ENCODE data around the gene TAF1B.

Gene TAF1B

GRCh38 chr2:9877026-9877425, 33.8 kb downstream of the TAF1B start:
- H3K4me2 ChIP-seq = no peak overlapping the region
- H3K36me3 ChIP-seq = peaks cover 67% of the 10 kb centered on the region
- no peak for TF ChIP-seq Cebpa-rat (IDR thresholded peaks at IDR 0.05)
- no peaks in the 10 kb centered on the region for H3K27me3 ChIP-seq
- H3K27ac ChIP-seq = no peak overlapping the region
- no peaks in the 10 kb centered on the region for H3K9me3 ChIP-seq
- H4K20me1 ChIP-seq = peaks cover 8% of the 10 kb centered on the region; the same call in 1 of the 2 replicates
- no peak overlapping the region for H3K9ac ChIP-seq
- peaks cover 34% of the 10 kb centered on the region for H3K4me1 ChIP-seq
- no peak overlapping the region for H3K4me3 ChIP-seq

DNA sequence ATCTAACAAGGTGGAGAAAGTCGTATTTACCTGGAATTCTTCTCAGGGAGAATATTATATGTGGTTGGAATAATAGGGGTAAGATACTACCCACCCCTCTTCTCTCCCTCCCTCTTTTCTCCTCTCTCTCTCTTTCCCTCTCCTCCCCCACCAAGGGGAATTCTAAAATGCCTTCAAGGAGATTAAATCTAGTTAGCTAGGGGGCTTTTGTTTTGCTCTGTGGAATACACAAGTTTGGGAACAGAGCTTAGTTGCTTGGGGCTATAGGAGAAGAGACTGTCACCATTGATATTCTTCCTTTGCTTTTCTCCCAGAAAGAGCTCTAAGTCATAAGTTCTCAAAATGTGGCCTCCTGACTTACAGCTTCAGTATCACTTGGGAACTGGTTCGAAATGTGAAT, 34.5 kb downstream of the TAF1B start:
- Histone ChIP-seq H3K4me2 (0 out of 2 replicates have a peak overlapping the region, but pooled peaks have one; percentile 77), H3K36me3 (peaks cover 63% of the 10 kb centered on the region)
- no peak for TF ChIP-seq Cebpa-rat (IDR thresholded peaks at IDR 0.05)

GRCh38 chr2:9879455-9880194, 36.4 kb downstream of the TAF1B start:
- H3K4me1 ChIP-seq = peaks cover 34% of the 10 kb centered on the region
- 0 out of 2 replicates have a peak, but pooled peaks cover 4% of the 10 kb centered on the region for H3K9me3 ChIP-seq
- 0 out of 2 replicates have a peak overlapping the region, but pooled peaks have one; percentile 0 for H3K9ac ChIP-seq
- peaks cover 60% of the 10 kb centered on the region for H3K36me3 ChIP-seq
- no peaks in the 10 kb centered on the region for H3K27me3 ChIP-seq
- peaks cover 8% of the 10 kb centered on the region; the same call in 1 of the 2 replicates for H4K20me1 ChIP-seq
- peak overlapping the region; percentile 77 for H3K4me2 ChIP-seq
- peak overlapping the region; percentile 32; the same call in 1 of the 2 replicates for H3K27ac ChIP-seq
- TF ChIP-seq Cebpa-rat (IDR thresholded peaks at IDR 0.05) = no peak
- peak overlapping the region; percentile 28; the same call in 1 of the 2 replicates for H3K4me3 ChIP-seq

More for the DNA sequence above, 34.5 kb downstream of the TAF1B start:
- Histone ChIP-seq H3K27ac (no peak overlapping the region), H4K20me1 (peaks cover 8% of the 10 kb centered on the region; the same call in 1 of the 2 replicates), H3K27me3 (no peaks in the 10 kb centered on the region), H3K9ac (no peak overlapping the region), H3K4me1 (peaks cover 34% of the 10 kb centered on the region), H3K9me3 (no peaks in the 10 kb centered on the region), H3K4me3 (no peak overlapping the region)

DNA sequence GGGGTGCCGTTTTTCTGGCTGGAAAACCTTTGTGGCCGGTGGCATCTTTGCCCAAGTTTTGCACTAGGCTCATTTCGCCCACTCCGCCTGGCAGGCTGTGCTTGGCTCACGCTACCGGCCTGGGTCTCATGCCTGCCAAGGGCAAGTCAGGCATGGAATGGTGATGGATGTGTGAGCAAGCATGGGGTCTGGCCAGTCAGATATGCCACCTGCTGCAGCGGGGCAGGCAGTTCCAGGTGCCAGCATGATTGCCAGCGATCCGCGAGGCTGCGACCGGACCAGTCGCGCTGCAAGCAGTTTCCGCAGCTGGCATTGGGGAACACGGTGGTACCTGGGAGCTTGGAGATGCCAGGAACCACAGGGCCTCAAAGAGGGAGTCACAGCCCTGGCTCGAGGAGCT, 40.6 kb downstream of the TAF1B start:
- H3K9ac ChIP-seq = no peak overlapping the region
- H3K9me3 ChIP-seq = peaks cover 33% of the 10 kb centered on the region
- no peak overlapping the region for H3K4me2 ChIP-seq
- H3K27me3 ChIP-seq = no peaks in the 10 kb centered on the region
- no peak overlapping the region for H3K27ac ChIP-seq
- H3K4me3 ChIP-seq = no peak overlapping the region
- no peak for TF ChIP-seq Cebpa-rat (IDR thresholded peaks at IDR 0.05)
- H3K36me3 ChIP-seq = peaks cover 52% of the 10 kb centered on the region
- peaks cover 22% of the 10 kb centered on the region for H3K4me1 ChIP-seq
- peaks cover 8% of the 10 kb centered on the region; the same call in 1 of the 2 replicates for H4K20me1 ChIP-seq

GRCh38 chr2:9884436-9884835, 41.2 kb downstream of the TAF1B start:
- peaks cover 17% of the 10 kb centered on the region for H3K4me1 ChIP-seq
- peaks cover 37% of the 10 kb centered on the region for H3K9me3 ChIP-seq
- H3K9ac ChIP-seq = no peak overlapping the region
- peaks cover 8% of the 10 kb centered on the region; the same call in 1 of the 2 replicates for H4K20me1 ChIP-seq
- H3K27me3 ChIP-seq = no peaks in the 10 kb centered on the region
- no peak for TF ChIP-seq Cebpa-rat (IDR thresholded peaks at IDR 0.05)
- no peak overlapping the region for H3K27ac ChIP-seq
- H3K4me2 ChIP-seq = no peak overlapping the region
- H3K36me3 ChIP-seq = peaks cover 54% of the 10 kb centered on the region
- no peak overlapping the region for H3K4me3 ChIP-seq

DNA sequence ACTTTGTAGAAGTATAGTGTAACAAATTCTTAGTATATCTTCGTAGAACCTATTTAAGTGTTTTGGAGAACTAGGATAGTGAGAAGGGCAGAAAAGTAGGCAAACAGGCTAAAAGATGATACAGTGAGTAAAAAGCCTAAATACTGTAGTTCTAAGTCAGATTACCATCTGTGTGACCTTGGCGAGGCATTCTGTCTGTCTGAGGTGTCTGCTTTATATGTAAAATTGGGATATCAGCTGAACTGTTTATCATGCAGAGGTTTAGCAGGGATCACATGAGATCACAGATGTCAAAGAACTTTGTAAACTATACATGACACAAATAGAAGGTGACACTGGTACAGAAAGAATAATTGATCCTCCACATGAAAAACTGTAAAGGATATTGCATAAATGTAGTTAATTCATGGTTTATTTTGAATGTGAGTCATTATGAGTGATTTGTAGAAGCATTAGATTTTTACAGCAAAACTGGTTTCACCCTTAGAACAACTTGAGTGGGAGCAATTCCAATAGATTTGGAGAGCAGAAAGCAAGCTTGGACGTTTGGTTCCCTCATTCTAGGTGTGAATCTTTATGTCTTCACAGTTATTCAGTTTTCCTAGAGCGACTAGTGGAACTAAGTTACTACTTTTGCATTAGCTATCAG, 41.9 kb downstream of the TAF1B start:
- Histone ChIP-seq H3K4me3 (no peak overlapping the region), H3K9ac (no peak overlapping the region), H3K36me3 (peaks cover 59% of the 10 kb centered on the region), H3K27ac (no peak overlapping the region), H3K4me1 (peaks cover 10% of the 10 kb centered on the region), H3K4me2 (no peak overlapping the region), H3K27me3 (no peaks in the 10 kb centered on the region), H3K9me3 (peaks cover 37% of the 10 kb centered on the region), H4K20me1 (peaks cover 4% of the 10 kb centered on the region; the same call in 1 of the 2 replicates)
- TF ChIP-seq Cebpa-rat (IDR thresholded peaks at IDR 0.05) = no peak

DNA sequence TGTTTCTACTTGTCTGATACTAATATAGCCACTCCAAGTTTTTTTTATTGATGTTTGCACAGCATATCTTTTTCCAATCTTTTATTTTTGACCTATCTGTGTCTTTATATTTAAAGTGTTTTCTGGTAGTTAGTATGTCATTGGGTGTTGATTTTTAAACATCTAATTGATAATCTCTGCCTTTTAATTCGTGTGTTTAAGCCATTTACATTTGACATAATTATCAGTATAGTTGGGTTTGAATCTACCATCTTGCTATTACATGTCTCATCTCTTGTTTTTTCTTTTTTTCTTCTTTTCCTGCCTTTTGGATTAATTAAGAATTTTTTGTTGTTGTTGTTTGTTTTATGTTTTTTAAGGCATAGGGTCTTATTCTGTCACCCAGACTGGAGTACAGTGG, 44.2 kb downstream of the TAF1B start:
- Histone ChIP-seq H3K36me3 (peaks cover 60% of the 10 kb centered on the region), H3K9ac (no peak overlapping the region), H4K20me1 (no peaks in the 10 kb centered on the region), H3K9me3 (peaks cover 37% of the 10 kb centered on the region), H3K4me3 (no peak overlapping the region), H3K27me3 (no peaks in the 10 kb centered on the region), H3K27ac (no peak overlapping the region), H3K4me1 (no peaks in the 10 kb centered on the region), H3K4me2 (no peak overlapping the region)
- no peak for TF ChIP-seq Cebpa-rat (IDR thresholded peaks at IDR 0.05)

- Histone ChIP-seq H3K9me3 (peaks cover 33% of the 10 kb centered on the region), H3K27ac (no peak overlapping the region), H3K4me3 (no peak overlapping the region), H4K20me1 (no peaks in the 10 kb centered on the region), H3K36me3 (peaks cover 45% of the 10 kb centered on the region), H3K9ac (no peak overlapping the region), H3K27me3 (no peaks in the 10 kb centered on the region), H3K4me1 (peaks cover 7% of the 10 kb centered on the region), H3K4me2 (no peak overlapping the region)
- no peak for TF ChIP-seq Cebpa-rat (IDR thresholded peaks at IDR 0.05)
These were observed 46.6 kb downstream of the TAF1B start for GRCh38 chr2:9889812-9890261.

DNA sequence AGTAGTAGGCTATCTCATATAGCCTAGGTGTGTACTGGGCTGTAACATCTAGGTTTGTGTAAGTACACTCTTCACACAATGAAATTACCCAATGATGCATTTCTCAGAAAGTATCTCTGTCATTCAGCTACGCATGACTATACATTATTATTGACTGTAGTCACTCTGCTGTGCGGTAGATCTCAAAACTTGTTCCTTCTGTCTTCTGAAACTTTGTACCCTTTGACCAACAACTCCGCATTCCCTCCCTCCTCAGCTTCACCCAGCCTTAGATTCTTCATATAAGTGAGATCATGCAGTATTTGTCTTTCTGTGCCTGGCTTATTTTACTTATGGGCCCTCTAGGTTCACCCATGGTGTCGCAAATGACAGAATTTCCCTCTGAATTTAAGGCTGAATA, 49.0 kb downstream of the TAF1B start:
- Histone ChIP-seq H3K4me1 (peaks cover 13% of the 10 kb centered on the region), H3K4me3 (no peak overlapping the region), H3K9me3 (peaks cover 20% of the 10 kb centered on the region), H3K27ac (no peak overlapping the region), H4K20me1 (0 out of 2 replicates have a peak, but pooled peaks cover 4% of the 10 kb centered on the region), H3K36me3 (peaks cover 26% of the 10 kb centered on the region), H3K9ac (no peak overlapping the region), H3K27me3 (no peaks in the 10 kb centered on the region), H3K4me2 (no peak overlapping the region)
- no peak for TF ChIP-seq Cebpa-rat (IDR thresholded peaks at IDR 0.05)
